ENCODE results near the gene KIF1A. TPM values are rescaled to one million over a fixed set of nuclear protein-coding genes. Genes with fewer than 3 reads are reported as not detected.

The KIF1A gene
- total RNA-seq, 1 experiment from 2014 or later = 298 TPM

DNA sequence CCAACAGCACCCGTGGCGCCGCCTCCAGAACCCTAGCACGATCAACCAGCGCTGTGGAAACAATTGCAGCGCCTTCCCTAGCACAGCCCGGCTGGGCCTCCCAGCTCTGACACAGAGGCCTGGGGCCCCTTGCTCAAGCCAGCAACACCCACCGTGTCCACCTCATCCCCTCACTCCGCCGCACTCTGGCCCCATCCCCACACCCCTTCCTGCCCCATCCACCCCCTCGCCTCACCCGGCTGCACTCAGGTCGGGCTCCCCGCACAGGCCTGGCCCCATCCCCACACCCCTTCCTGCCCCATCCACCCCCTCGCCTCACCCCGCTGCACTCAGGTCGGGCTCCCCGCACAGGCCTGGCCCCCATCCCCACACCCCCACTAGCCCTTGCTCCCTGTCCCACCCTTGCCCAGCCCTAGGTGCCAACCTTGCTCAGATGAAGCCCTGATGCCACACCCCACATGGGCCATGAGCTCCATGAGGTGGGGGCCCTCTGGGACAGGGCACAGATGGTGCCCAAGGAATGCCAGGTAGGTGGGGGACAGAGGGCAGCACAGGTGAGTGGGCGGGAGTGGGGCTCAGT lies 28.7 kb downstream of the KIF1A start:
- H3K4me3 Mint-ChIP-seq (ENCODE audit: low read depth, unreplicated experiment) = no peak overlapping the region
- no peaks in the 10 kb centered on the region for H3K4me1 Mint-ChIP-seq (ENCODE audit: low read depth, unreplicated experiment)
- TF ChIP-seq, protein P1, sequence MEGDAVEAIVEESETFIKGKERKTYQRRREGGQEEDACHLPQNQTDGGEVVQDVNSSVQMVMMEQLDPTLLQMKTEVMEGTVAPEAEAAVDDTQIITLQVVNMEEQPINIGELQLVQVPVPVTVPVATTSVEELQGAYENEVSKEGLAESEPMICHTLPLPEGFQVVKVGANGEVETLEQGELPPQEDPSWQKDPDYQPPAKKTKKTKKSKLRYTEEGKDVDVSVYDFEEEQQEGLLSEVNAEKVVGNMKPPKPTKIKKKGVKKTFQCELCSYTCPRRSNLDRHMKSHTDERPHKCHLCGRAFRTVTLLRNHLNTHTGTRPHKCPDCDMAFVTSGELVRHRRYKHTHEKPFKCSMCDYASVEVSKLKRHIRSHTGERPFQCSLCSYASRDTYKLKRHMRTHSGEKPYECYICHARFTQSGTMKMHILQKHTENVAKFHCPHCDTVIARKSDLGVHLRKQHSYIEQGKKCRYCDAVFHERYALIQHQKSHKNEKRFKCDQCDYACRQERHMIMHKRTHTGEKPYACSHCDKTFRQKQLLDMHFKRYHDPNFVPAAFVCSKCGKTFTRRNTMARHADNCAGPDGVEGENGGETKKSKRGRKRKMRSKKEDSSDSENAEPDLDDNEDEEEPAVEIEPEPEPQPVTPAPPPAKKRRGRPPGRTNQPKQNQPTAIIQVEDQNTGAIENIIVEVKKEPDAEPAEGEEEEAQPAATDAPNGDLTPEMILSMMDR (IDR thresholded peaks at IDR 0.05; ENCODE audit: unreplicated experiment) = no peak
- intact Hi-C loops (cut with micrococcal nuclease; ENCODE audit: unreplicated experiment) = no loop called here
- peaks cover 17% of the 10 kb centered on the region for H3K27me3 Mint-ChIP-seq (ENCODE audit: unreplicated experiment)
- H3K36me3 Mint-ChIP-seq (ENCODE audit: insufficient read depth, unreplicated experiment) = peaks cover 61% of the 10 kb centered on the region
- H3K27ac Mint-ChIP-seq (ENCODE audit: unreplicated experiment) = no peak overlapping the region
- no peak for DNase-seq
- CTCF ChIA-PET = no interaction called here
- BruUV-seq (replicated peaks) = no TSS peak
- no peaks in the 10 kb centered on the region for H3K9me3 Mint-ChIP-seq (ENCODE audit: low read depth, unreplicated experiment)

DNA sequence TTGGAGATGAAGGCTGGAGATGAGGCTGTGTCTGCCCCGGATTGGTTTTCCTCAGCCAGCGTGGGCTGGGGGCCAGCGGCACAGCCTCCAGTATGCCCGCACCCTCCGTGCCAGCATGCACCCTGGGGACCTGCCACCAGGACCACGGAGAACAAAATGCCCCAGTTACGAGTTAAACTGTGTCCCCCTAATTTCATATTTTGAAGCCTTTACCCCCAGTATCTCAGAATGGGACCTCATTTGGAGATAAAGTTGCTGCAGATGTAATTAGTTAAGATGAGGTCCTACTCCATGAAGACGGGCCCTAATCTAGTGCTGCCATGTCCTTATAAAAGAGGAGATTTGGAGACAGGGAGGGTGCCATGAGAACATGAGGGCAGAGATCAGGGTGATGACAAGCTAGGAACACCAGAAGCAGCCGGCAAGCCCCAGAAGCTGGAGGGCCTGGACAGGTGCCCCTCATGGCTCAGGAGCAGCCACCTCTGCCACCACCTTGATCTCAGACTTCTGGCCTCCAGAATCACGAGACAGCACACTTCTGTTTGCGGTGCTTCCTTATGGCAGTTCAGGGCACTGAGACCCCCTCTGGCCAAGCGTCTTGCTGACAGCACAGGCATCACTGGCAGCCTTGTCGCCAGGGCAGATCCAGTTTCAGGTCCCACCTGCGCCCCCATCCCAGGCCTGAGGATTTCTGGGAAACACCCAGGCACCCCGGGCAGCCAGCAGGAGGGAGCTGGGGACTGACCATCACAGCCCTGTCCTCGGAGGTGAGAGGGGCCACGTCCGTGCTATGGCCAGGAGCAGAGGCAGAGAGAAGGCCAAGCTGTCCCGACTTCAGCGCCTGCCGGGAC lies 29.4 kb downstream of the KIF1A start:
- no TSS peak for BruUV-seq (replicated peaks)
- H3K4me3 Mint-ChIP-seq (ENCODE audit: low read depth, unreplicated experiment) = no peak overlapping the region
- H3K27ac Mint-ChIP-seq (ENCODE audit: unreplicated experiment) = no peak overlapping the region
- no peaks in the 10 kb centered on the region for H3K4me1 Mint-ChIP-seq (ENCODE audit: low read depth, unreplicated experiment)
- no peak for DNase-seq
- peaks cover 66% of the 10 kb centered on the region for H3K36me3 Mint-ChIP-seq (ENCODE audit: insufficient read depth, unreplicated experiment)
- H3K9me3 Mint-ChIP-seq (ENCODE audit: low read depth, unreplicated experiment) = no peaks in the 10 kb centered on the region
- CTCF ChIA-PET = no interaction called here
- intact Hi-C loops (cut with micrococcal nuclease; ENCODE audit: unreplicated experiment) = no loop called here
- peaks cover 17% of the 10 kb centered on the region for H3K27me3 Mint-ChIP-seq (ENCODE audit: unreplicated experiment)
- TF ChIP-seq, protein P1 (IDR thresholded peaks at IDR 0.05; ENCODE audit: unreplicated experiment) = no peak

DNA sequence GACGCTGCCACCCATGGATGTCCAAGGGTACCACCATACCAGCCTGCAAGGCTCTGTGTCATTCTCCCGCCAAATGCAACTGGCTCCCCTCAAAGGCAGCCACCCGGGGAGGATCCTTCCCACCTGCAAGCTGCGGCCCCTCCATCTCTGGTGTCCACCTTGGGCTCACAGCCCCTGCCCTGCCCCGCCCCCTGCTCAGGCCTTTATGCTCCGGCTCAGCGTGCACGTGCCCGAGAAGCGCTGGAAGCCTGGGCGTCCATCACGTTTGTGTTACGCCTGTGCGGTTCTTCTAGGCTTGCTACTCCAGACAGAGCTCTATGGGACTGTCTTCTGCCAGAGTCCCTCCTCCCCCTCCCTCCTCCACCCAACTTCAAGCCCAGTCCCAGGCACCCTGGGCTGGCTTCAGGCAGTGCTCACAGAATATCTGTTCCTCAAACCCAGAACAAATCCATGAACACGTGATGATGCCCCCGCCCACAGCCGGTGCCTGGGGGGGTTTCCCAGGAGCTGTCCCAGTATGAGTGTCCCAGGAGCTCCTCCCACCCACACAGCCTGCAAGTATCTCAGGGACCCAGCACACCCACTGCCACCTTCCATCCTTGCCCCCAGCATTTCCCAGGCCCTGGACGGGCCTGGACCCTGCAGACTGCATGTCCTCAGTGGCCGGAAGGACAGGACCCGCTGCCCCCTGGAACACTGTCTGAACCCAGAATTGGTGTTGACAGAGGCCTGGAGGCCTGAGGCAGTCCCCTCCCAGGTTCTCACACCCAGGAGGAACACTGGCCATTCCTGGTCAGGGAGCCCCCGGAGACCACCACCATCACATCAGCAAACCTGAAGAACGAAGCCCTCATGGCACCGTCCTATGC lies 30.3 kb downstream of the KIF1A start:
- H3K36me3 Mint-ChIP-seq (ENCODE audit: insufficient read depth, unreplicated experiment) = peaks cover 67% of the 10 kb centered on the region
- CTCF ChIA-PET = no interaction called here
- no peak for DNase-seq

DNA sequence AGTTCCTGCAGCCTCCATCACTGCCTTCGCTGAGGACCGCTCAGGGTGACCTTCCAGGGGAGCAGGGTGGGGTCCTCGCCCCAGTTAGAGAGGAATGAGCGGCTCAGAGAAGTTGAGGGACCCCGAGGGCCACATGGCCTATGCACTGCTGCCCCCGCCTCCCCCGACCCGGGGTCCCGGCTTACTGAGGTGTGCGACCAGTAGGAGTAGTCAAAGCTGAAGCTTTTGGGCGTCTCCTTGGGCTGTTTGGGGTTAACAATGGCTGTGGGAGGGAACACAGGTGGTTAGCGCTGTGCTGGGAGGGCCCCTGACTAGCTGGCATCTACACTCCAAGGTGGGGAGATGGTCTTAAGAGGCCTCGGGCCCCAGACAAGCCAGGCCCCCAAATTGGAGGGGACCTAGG lies 31.0 kb downstream of the KIF1A start:
- H3K4me3 Mint-ChIP-seq (ENCODE audit: low read depth, unreplicated experiment) = no peak overlapping the region
- no peak for DNase-seq
- CTCF ChIA-PET = no interaction called here
- peaks cover 17% of the 10 kb centered on the region for H3K27me3 Mint-ChIP-seq (ENCODE audit: unreplicated experiment)
- no TSS peak for BruUV-seq (replicated peaks)
- TF ChIP-seq, protein P1 (IDR thresholded peaks at IDR 0.05; ENCODE audit: unreplicated experiment) = no peak
- no peaks in the 10 kb centered on the region for H3K4me1 Mint-ChIP-seq (ENCODE audit: low read depth, unreplicated experiment)
- intact Hi-C loops (cut with micrococcal nuclease; ENCODE audit: unreplicated experiment) = no loop called here
- no peak overlapping the region for H3K27ac Mint-ChIP-seq (ENCODE audit: unreplicated experiment)
- no peaks in the 10 kb centered on the region for H3K9me3 Mint-ChIP-seq (ENCODE audit: low read depth, unreplicated experiment)
- H3K36me3 Mint-ChIP-seq (ENCODE audit: insufficient read depth, unreplicated experiment) = peaks cover 69% of the 10 kb centered on the region

More for the DNA sequence above, 30.3 kb downstream of the KIF1A start:
- TF ChIP-seq, protein P1 (IDR thresholded peaks at IDR 0.05; ENCODE audit: unreplicated experiment) = no peak
- Mint-ChIP-seq H3K4me1 (ENCODE audit: low read depth, unreplicated experiment) (no peaks in the 10 kb centered on the region), H3K27me3 (ENCODE audit: unreplicated experiment) (peaks cover 17% of the 10 kb centered on the region), H3K27ac (ENCODE audit: unreplicated experiment) (no peak overlapping the region), H3K4me3 (ENCODE audit: low read depth, unreplicated experiment) (no peak overlapping the region), H3K9me3 (ENCODE audit: low read depth, unreplicated experiment) (no peaks in the 10 kb centered on the region)
- intact Hi-C loops (cut with micrococcal nuclease; ENCODE audit: unreplicated experiment) = no loop called here
- BruUV-seq (replicated peaks) = no TSS peak
